Measurements from ENCODE around the gene METRN. TPM values are rescaled to one million over a fixed set of nuclear protein-coding genes. Genes with fewer than 3 reads are reported as not detected.

The METRN gene
- polyA plus RNA-seq, 1 of the 3 experiments (the other 2 are of a cell fraction) = 59.7 TPM

- Histone ChIP-seq H3K9ac (no peak overlapping the region), H3F3A (replicated peaks; ENCODE audit: insufficient read depth) (peaks cover 4% of the 10 kb centered on the region), H3K4me1 (ENCODE audit: control insufficient read depth in 1 of 2, insufficient read depth in 2 of 2, low read depth in 1 of 2, low read length in 1 of 2) (peaks cover 12 to 52% of the 10 kb centered on the region in 2 experiments; a peak in 3 of 4 replicates), H2AFZ (ENCODE audit: low read depth) (no peak overlapping the region), H3K79me2 (ENCODE audit: insufficient read depth) (peaks cover 33% of the 10 kb centered on the region), H3K36me3 (replicated peaks in 1 of 2; ENCODE audit: control insufficient read depth in 1 of 2, insufficient read depth in 2 of 2, low read length in 1 of 2) (peaks cover 11 to 34% of the 10 kb centered on the region in 2 experiments), H3K27me3 (ENCODE audit: insufficient read depth) (no peaks in the 10 kb centered on the region), H4K20me1 (ENCODE audit: insufficient read depth) (peaks cover 13% of the 10 kb centered on the region), H3K4me3 (ENCODE audit: low read depth in 2 of 2, low read length in 1 of 2) (no peak overlapping the region), H3K27ac (ENCODE audit: low read depth in 2 of 2, low read length in 1 of 2) (no peak overlapping the region), H3K4me2 (no peak overlapping the region), H3K9me3 (no peaks in the 10 kb centered on the region), H3K9me2 (no peaks in the 10 kb centered on the region)
- TF ChIP-seq ELF1 (IDR thresholded peaks at IDR 0.05) (no peak), CHD2 (IDR thresholded peaks at IDR 0.05; ENCODE audit: low read length, partially characterized antibody) (no peak), RCOR1 (IDR thresholded peaks at IDR 0.05; ENCODE audit: low read length) (no peak), RXRA (IDR thresholded peaks at IDR 0.05; ENCODE audit: borderline replicate concordance, low read depth) (no peak), JUND (IDR thresholded peaks at IDR 0.05) (no peak), SMC3 (IDR thresholded peaks at IDR 0.05; ENCODE audit: low read depth, low read length) (no peak), GATA2 (CRISPR knock-in tag; IDR thresholded peaks at IDR 0.05) (no peak), FOXJ3 (CRISPR knock-in tag; IDR thresholded peaks at IDR 0.05) (no peak), REST (IDR thresholded peaks at IDR 0.05; ENCODE audit: low read depth, low read length) (no peak), TEAD4 (IDR thresholded peaks at IDR 0.05; ENCODE audit: borderline replicate concordance, insufficient read depth) (no peak), FOSL2 (IDR thresholded peaks at IDR 0.05; ENCODE audit: borderline replicate concordance, low read depth) (no peak), MXI1 (IDR thresholded peaks at IDR 0.05; ENCODE audit: low read depth, low read length) (no peak), PBX3 (IDR thresholded peaks at IDR 0.05) (no peak), EP300 (IDR thresholded peaks at IDR 0.05; ENCODE audit: borderline replicate concordance in 1 of 2, low read depth in 1 of 2, low read length in 1 of 2) (no peak), IRF3 (IDR thresholded peaks at IDR 0.05; ENCODE audit: low read depth, low read length) (no peak)
- DNase-seq = no peak
- WGBS (ENCODE audit: low lambda C conversion rate) = 98% methylated on average over 33 of the region's 51 CpGs
- CTCF ChIA-PET = interaction anchor here (0.6 to 5.9 kb wide), 18 partner anchors 10 to 355 kb away, joined by 3 to 38 read pairs (median 4); partner anchors contain the start of genes ANTKMT, RHBDL1 and RHOT2
- POLR2A ChIA-PET = no interaction called here
Measured at GRCh38 chr16:686459-687260, 28.3 kb upstream of the METRN start.
